Activated T-cell treated with anti-CD3 and anti-CD28 coated beads, Interleukin-2, amount 50 U/mL, for 1 hour (primary cell): ENCODE measurements around the gene CROT.

Experiments used
- DNase-seq: peaks from one replicate; pipeline ENCODE4 v3.0.0-alpha.2; 2020

CROT gene

DNA sequence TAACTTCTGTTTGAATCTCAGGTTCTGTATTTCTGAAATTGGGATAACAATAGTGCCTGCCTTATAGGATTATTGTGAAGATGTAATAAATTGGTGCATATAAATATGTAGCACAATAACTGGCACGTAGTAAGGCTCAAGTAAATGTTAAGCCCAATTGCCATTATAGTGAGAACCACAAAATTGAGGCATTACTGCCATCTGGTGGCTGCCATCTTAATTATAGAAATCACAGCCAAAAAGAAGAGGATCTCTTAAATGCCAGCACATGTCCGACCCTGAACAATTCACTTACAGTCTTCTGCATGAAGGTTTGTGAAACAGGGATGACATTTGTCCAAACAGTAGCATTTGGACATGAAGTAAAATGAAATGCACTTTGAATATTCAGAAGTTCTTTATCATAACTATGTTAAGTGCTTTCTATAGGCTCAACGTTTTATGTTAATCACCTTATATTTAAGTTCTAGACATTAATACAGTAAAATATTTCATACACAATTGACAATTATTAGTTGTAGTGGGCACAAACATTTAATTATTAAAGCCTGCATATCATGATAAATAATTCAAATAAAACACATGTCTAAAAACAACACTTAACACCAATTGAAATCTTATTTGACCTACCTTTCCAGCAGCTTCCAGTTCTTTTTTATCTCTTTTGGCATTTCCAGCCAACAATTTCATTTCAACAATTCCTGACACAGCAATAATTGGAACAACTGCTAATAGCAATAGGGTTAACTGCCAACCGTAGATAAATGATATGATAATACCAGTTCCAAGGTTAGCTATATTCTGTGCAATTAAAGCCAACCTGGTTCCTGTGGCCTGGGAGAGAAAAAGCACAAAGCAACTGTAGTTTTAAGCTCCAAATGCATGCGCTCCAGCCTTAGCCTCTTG lies 71.5 kb downstream of the CROT start:
- peak; percentile 34 for DNase-seq

- no peak for DNase-seq
Measured at GRCh38 chr7:87420173-87420572, 74.7 kb downstream of the CROT start.

GRCh38 chr7:87424075-87424474 lies 78.6 kb downstream of the CROT start:
- no peak for DNase-seq

GRCh38 chr7:87426160-87426559 lies 80.7 kb downstream of the CROT start:
- no peak for DNase-seq

DNA sequence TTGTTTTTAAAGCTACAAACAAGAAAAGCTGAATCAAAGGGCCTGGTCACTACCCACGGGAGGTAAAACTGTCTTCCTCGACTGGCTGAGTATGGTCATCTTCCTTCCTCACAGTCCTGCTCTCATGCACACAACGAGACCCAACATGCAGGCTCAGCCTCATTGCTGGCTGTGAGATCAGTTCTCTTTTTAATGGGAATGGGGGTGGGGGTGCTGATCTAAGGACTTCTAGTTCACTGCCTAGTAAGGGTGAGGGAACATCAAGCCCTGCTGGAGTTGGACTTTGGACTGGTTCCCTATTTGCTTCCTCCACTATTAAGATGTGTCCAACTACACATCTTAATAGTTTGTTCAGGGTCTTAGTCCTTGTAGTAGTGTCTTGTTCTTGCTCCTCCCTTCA lies 81.8 kb downstream of the CROT start:
- DNase-seq = no peak

GRCh38 chr7:87432536-87432935 lies 87.1 kb downstream of the CROT start:
- DNase-seq = no peak

- no peak for DNase-seq
Measured at GRCh38 chr7:87435546-87435945, 90.1 kb downstream of the CROT start.

DNA sequence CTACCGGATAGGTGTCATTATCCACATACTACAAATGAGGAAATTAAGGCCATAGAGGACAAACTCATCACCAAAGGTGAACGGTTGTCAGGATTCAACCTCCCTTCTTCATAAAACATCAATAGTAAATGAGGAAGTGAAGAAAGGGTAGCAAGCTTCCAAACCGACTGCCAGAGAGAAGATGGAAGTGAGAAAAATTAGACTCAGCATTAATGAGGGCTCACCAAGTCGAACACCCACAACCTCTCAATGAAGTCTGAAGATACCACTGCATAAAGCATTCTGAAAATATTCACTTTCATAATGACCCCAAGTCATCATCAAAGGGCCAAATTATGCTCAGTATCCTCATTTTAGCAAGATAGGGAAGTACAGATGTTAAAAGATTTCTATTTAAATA lies 100.4 kb downstream of the CROT start:
- DNase-seq = no peak

GRCh38 chr7:87447116-87447635 lies 101.7 kb downstream of the CROT start:
- DNase-seq = no peak

DNA sequence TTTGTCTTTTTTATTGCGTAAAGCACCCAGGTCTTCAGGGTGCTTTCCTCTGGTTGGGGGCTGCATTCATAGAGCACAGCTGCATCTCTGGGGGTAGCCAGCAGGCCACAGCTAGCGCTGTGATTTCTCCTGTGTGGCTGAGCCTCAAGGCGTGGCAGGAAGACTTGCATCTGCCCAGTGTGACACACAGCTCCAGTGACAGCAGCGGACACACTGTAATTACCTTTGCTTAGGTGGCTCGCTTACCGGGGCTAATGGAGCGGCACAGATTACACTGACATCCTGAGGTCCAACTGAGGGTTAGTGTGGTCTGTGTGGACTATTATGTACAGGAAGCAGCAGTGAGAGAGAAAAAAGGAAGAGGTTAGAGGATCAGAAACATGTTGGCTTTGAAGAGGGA lies 102.9 kb downstream of the CROT start:
- no peak for DNase-seq
